ENCODE data around the gene TMEM163.
"Not testable (repeated sequence)": the region's sequence is repeated elsewhere in the genome, so short reads cannot be mapped to it uniquely, and the experiment has no call there.

Gene TMEM163

DNA sequence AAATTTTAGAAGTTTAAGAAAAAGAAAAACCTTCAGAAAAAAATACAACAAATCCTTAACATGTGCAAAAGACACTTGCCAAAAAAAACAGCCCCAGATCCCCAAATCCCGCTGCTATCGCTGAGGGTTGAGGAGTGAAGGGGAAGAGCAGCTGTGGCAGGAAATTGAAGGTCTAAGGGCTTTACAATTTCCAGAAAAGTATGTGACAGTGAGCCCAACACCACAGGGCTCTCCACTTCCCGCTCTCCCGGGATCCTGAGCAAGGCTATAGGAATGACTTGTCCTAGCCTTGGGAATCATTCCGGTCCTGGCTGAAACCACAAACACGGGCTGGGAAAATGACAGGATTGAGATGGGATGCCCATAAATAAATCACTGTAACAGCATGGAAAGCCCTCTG, 191.4 kb downstream of the TMEM163 start:
- DNase-seq (ENCODE audit: low spot score): no peak

DNA sequence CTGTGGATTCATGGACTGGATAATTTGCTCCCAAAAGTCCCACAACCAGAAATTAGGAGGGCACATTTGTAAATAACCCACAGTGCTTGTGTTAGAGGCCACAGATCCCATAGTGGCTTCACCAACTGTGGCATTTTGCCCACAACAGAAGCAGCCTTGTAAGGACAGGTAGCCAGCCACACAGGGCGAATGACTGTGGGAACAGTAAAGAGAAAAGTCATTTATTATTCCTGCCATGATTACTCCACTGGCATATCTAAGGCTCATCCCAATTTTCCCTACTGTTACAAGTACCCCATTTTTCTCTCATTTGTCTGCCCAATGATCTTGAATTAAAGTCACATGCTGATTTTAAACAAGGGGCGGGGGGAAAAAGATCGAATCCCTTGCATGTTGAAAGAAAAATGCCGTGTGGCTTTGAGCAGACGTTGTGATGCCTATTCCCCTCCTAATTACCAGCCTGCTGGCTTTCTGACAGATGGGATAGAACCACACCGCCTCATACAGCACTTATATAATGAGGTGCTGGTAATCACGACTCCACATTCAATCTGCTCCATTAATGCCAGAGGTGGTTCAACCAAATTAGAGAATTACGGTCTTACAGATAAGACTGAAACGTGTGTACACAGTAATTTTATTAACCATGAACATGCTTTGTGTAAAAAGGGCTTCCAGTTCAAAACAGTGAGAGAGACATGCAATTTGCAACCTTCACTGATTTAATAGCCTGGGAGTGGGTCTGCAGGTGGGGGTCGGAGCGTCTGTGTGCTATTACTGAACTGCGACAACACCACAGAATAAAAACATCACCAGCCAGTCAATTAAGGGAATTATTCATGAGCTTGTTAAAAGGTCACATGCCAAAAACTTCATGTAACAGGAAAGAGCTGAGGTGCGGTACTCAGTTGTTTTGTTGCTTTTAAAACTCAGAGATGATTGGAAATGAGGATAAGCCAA, 196.0 kb downstream of the TMEM163 start:
- DNase-seq (ENCODE audit: low spot score): no peak

DNA sequence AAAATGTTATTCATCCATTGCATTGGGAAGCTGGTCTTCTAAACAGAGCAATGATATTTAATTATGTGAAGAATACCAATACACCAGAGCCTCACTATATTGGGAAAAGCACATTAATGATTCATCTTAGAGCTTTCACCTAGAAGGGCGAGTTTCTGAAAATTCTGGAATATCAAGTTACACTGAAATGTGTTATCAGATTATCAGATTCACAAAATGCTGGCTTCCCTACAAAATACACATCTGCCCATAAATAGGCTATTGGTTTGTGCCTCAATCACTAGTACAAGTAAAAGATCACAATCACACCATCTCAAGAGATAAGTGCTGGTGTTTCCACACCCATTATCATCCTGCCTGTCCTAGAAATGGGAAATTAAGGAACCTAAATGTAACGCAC, 200.7 kb downstream of the TMEM163 start:
- no peak for DNase-seq (ENCODE audit: low spot score)

DNA sequence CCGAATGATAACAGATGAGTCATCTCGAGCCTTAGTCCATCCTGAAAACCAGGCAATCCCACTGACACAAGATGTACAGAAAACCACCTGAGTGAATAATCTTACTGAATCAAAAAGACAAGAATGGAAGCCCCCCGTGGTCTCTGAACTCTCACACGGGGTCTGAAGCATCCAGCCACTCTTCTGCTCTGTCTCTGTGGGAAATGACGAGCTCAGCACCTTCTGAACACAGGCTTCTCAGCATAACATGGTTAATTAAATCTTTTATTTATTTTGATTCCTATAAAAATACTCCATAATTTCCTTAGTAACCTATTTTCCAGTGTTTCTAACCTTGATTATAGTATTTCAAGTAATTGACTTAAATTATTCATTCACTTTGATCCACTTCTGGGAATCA, 203.7 kb downstream of the TMEM163 start:
- DNase-seq (ENCODE audit: low spot score): no peak

DNA sequence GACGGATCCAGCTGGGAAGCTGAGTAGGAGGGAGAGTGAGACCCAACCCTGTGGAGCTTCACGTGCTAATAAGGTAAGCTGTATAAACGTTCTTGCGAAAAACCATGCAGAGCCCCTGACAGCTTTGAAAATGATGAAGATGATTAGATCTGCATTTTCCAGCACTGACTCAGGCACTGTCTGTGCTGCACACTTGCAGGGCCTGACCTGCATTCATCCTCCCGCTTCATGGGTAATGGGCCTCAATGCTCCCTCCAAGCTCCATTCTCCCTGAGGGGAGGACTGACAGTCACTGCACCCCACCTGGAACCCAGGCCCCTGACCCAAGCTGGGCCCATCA, 205.4 kb downstream of the TMEM163 start:
- DNase-seq (ENCODE audit: low spot score): no peak

DNA sequence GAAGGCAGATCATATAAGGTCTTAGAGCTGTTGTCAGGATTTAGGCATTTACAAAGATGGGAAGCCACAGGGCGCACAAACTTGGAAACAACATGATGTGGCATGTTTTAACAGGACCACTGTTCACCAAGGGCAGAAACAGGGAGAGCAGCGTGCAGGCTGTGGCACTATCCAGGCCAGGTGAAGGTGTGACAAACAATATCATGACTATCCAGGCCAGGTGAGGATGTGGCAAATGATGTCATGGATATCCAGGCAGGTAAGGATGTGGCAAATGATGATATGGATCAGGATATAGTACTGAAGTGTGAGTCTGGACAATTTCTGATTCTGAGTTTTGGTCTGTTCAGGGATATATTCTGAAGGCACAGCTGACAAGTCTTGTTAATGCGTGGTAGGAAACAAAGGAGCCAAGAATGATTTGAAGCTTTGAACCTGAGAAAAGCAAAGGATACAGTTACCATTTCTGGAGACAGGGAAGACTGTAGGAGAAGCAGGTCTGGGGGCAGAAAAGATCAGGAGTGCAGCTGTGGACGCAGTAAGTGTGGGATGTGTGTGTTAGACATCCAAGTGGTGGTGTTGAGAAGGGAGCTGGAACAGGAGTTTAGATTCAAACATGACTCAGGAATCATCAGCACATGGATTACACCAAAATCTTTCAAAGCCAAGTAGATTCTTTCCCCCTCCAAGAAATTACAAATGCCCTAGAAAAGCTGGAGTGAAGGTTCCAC, 205.9 kb downstream of the TMEM163 start:
- no peak for DNase-seq (ENCODE audit: low spot score)

DNA sequence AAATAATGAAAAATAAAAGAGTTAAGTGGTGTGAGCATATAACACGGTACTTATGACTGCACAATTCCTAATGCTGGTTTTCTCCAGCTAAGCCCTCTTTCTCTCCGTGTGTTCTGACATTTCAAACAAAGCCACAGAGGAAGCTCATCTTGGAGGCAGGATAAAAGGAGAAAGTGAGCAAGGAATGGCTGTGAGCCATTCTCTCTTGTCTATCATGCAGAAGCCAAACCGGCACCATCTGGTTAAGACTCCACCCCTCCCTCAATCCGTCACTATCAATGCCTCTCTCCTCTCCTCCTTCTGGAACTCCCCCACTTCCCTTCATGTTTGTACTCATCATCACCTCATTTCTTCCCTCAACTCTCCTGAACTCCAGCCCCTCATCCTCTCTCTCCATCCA, 210.4 kb downstream of the TMEM163 start:
- no peak for DNase-seq (ENCODE audit: low spot score)

DNA sequence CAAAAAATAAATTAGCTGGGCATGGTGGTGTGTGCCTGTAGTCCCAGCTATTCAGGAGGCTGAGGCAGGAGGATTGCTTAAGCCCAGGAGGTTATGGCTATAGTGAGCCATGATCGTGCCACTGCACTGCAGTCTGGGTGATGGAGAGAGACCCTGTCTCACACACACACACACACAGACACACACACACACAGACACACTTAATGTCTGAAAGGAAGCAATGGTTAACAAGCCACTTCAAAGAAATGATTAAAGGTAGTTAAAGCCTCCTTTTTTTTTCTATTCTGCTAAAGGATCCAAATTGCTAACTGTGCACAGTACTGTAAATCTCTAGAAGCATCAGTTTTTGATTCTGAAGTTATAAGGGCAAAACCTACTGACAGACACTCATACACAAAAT, 211.1 kb downstream of the TMEM163 start:
- DNase-seq (ENCODE audit: low spot score): no peak

DNA sequence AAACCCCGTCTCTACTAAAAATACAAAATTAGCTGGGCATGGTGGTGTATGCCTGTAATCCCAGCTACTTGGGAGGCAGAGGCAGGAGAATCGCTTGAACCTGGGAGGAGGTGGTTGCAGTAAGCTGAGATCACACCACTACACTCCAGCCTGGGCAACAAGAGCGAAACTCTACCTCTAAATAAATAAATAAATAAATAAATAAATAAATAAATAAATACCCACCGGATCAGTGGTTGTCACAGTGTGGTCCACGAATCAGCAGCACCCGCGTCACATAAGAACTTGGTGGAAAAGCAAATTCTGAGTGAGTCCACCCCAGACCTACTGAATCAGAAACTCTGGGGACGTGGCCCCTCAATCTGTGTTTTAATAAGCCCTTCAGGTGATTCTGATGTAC, 211.6 kb downstream of the TMEM163 start:
- not testable (repeated sequence) for DNase-seq (ENCODE audit: low spot score)

DNA sequence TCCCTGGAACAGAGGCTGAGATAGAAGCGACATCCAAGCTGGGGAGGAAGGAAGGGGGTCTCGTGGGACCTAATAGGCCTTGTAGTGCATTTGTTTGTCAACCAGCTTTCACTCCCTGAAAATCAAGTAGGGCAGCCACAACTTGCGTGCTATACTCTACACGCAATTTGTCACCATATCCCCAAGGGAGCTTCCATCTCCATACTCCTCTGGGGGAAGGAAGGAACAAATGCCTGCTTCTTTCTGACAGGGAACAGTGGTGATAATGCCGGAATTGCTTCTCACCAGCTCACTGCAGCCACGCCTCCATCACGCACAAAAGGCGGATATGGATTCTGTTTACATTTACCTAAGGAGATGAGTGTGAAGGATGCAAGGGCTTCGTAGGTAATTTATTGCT, 213.4 kb downstream of the TMEM163 start:
- no peak for DNase-seq (ENCODE audit: low spot score)

DNA sequence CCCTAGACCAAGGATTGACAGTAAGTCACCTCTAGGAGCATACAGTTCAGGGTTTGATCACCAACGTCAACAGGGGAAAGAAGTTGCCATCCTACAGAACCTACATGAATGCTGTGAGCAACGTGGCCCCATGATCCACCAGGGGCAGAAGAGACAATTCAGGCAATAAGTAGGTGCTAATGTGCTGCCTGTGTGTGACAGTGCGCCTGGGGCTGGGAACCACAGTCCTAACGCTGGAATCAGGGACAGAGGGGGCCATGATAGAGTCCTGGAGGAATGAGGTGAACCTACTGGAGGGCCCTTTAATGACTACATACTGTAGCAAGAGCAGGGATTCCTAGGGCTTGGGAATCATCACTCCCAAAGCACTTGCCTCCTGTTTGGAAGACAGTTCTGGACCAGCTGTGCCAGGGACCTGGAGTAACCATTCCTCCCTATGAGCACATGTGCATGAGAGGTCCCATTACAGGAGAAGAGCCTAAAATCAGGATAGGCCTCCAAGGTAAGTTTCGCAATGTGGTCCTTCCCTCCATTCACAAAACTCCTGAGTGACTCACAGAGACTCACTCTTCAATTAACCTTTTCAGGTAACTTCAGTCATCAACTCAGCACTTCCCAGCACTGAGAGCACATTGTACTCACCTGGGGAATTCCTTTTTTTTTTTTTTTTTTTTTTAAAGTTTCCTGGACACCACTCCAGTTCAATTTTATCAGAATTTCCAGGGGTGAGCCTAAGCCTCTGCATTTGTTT, 214.0 kb downstream of the TMEM163 start:
- DNase-seq (ENCODE audit: low spot score): no peak

DNA sequence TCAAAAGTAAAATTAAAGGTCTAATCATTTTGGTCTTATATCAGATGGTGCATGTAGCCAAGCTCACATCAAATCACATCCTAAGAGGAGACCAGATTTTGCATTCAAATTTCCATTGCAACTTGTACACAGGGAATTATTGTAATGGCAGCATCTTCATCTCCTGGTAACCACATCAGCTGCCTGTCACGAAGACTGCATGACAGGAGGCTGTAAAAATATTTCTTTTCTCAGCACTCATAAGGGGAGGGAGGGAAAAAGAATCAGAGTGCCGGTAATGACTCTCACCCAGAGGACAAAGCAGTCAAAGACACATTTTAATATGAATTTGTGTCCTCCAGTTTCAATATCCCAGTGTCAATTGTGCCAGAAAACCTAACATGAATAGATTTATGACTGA, 216.7 kb downstream of the TMEM163 start:
- DNase-seq (ENCODE audit: low spot score): no peak

DNA sequence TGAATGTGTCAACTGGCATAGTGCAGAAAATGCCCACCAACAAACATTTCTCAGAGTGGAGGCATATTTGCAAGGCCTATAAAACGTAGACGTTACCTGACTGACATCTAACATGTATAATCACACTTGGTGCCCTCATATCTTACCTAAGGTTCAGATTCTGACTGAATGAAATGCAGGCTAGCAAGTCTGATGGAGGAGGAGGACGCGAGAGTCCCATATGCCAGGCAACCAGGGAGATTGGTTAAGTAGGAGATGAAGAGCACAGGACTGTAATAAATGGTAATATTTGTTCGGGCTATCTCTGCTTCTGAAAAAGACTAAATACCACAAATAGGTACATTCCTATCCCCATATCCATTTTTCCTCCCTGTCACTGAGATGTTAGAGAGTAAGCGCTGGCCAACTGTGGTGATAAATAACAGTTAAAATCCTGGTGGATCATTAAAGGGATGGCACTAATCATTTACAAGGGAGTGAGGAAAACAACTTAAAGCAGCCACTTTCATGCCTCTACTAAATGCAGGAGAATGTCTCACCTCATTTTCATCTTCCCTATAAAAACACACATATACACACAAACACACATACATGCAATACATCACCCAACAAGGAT, 217.2 kb downstream of the TMEM163 start:
- no peak for DNase-seq (ENCODE audit: low spot score)

DNA sequence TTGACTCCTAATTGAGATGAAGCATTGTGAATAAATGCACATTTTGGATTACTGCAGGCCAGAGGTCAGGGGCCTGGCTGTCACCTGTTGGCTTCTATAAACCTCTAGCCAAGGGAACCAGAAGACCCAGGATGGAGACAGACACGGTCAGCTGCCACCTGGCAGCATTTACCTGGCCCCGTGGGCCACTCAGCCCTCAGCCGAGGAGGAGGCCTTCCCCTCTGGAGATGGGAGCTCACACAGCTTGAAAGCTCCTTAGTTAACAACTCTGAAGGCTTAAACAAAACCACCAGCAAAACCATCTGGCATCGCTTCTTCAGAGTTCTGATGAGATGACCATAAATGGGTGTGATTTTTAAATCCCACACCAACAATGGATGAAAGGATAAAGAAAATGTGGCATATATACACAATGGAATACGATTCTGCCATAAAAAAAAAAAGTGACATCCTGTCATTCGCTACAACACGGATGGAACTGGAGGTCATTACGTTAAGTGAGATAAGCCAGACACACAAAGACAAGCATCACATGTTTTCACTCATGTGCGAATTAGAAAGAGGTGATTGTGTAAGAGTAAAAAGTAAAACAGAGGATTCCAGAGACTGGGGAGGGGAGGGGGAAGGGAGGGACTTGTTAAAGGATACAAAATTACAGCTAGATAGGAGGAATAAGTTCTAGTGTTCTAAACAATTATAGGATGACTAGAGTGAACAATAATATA, 218.4 kb downstream of the TMEM163 start:
- no peak for DNase-seq (ENCODE audit: low spot score)

DNA sequence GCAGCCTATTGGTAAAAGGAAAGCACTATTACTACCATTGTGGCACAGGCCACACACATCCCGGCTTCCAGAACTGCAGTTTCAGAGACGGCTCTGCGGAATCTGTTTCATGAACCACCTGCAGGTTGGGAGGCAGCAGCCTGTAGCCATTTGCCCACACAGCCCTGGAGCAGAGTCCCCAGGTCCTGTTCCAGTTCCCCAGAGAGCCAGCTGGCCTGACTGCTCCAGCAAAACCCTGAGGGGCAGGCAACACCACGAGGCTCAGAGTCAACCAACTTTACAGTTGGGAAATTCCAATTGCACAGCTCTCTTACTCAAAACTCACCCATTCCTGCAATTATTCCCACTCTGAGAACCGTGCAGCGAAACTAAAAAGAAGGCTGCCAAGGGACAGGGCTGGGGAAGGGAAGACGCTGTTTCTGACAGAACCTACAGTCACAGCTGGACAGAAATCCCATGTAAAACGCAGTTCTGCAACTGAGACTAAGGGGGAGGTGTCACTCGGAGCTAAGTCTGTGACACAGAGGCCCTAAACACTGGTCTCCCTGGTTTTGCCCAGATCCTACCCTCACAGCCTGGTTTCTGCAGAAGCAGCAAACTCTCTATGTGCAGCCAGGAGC, 219.4 kb downstream of the TMEM163 start:
- DNase-seq (ENCODE audit: low spot score): no peak

DNA sequence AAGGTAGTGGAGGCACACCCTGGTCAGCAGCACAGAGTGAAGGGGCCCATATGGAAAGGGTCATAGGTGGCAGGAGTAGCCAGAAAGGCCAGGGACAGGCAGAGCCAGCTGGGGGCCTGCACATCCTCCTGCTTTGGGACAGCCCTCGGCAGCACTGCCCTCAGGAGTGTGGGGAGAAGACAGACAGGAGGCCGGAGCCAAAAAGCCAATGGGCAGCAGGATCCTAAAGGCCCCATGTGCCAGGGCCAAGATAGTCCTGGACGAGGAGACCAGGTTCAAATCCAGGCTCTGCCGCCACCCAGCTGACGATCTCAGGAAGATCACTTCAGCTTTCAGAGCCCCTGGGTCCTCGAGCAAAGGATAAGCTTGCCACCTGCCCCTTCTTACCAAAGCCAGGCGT, 220.1 kb downstream of the TMEM163 start:
- no peak for DNase-seq (ENCODE audit: low spot score)

DNA sequence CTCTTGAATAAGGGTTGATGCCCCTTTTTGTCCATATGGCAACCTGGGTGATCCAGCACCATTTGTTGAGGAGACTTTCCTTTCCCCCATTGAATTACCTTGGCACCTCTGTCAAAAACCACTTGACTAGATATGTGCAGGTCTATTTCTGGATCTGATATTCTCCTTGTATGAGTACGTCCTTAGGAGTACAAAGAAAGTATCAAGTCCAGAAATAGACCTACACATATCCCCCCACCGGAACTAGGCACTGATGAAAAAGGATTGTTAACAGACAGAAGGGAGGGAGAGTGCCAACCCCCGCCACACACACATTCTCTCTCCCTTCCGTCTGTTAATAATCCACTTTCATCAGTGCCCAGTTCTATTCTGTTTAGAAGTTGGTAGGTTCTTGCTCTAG, 225.0 kb downstream of the TMEM163 start:
- no peak for DNase-seq (ENCODE audit: low spot score)

DNA sequence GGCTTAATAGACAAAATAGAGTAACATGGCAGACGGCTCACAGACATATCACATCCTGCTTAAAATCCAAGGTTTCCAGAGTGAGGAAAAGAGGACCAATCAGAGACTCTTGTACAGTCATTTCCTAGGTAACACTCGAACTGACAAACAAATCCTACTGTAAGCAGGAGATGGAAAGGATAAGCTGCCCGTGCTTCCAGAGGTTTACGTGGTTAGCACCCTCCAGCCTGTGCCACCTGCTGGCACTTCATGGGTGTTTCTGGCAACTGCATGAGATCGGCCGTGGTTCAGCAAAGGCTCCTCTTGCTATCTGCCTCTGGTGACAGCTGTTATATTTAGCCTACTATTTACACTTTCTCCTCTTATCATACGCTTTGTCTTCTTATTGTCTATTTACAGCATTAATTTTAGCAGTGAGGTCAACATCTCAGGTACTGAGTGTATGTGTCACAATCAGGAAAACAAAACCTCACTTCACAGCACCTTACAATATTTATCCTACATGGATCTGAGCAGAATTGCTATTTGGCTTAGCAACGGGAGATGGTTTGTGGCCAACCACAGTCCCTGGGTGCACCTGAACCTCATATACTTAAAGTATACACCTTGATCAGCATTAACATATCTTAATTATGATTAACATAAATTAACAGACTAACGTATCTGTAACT, 226.9 kb downstream of the TMEM163 start:
- no peak for DNase-seq (ENCODE audit: low spot score)

DNA sequence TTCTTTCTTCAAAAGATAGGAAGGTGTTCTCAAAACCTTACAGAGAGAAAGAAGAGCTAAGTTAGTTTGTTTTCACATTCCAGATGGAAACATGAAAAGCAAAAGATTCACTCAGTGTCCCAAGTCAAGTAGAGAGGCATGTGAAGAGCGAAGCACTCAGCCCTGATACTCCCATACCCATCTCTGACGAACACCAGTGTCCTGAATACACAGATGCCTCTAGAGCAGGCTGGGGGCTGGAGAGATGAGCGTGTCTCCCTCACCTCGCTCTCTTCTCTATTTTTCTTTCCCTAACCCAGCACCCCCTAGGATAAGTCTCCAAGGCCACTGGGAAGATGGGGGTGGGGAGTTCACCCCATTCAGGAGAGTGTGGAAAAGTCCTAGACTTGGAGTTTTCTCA, 227.8 kb downstream of the TMEM163 start:
- DNase-seq (ENCODE audit: low spot score): no peak

DNA sequence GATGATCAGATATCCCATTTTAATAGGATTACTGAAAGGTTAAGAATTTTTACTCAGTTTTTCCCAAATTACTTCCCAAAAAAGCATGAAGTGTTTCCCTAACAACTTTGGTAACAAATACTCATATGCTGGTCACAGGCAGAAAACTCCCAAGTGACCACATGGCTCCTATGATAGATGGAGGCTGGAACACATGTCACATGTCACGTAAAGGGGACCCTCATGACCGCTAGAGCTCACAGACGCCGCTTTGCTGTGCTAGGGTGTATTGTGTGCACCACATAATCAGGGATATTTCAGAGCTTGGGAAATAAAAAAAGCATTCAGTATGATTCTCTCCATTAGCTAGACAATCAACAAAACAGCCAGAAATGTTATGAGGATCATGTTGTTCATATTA, 228.2 kb downstream of the TMEM163 start:
- DNase-seq (ENCODE audit: low spot score): no peak
